Measurements from ENCODE around the gene MEIOSIN. TPM values are rescaled to one million over a fixed set of nuclear protein-coding genes. Genes with fewer than 3 reads are reported as not detected.

Gene MEIOSIN
- total RNA-seq, 1 donor from 2014 or later = not detected

DNA sequence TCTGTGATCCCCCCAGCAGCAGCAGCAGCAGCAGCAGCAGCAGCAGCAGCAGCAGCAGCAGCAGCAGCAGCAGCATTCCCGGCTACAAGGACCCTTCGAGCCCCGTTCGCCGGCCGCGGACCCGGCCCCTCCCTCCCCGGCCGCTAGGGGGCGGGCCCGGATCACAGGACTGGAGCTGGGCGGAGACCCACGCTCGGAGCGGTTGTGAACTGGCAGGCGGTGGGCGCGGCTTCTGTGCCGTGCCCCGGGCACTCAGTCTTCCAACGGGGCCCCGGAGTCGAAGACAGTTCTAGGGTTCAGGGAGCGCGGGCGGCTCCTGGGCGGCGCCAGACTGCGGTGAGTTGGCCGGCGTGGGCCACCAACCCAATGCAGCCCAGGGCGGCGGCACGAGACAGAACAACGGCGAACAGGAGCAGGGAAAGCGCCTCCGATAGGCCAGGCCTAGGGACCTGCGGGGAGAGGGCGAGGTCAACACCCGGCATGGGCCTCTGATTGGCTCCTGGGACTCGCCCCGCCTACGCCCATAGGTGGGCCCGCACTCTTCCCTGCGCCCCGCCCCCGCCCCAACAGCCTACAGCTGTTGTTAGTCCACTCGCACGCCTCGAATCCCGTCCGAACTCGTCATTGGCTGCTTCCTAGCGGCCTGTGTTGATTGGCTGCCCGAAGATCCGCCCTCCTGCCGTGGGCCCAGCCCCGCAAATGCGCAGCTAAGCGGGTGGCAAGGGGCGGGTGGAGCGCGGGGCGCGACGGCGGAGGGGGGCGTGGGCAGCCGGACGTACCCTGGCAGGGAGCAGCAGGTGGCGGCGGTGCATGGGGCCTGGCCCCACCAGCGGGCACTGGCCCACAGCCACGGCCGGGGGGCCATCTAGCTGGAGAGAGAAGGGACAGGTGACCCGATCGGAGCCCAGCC lies 37.2 kb downstream of the MEIOSIN start:
- H3K9me3 Mint-ChIP-seq (ENCODE audit: low read depth) = no peaks in the 10 kb centered on the region
- peak overlapping the region; percentile 97 for H3K4me3 Mint-ChIP-seq (ENCODE audit: low read depth)
- peak; percentile 93 for DNase-seq (ENCODE audit: low spot score, unreplicated experiment)
- TF ChIP-seq, protein P1, sequence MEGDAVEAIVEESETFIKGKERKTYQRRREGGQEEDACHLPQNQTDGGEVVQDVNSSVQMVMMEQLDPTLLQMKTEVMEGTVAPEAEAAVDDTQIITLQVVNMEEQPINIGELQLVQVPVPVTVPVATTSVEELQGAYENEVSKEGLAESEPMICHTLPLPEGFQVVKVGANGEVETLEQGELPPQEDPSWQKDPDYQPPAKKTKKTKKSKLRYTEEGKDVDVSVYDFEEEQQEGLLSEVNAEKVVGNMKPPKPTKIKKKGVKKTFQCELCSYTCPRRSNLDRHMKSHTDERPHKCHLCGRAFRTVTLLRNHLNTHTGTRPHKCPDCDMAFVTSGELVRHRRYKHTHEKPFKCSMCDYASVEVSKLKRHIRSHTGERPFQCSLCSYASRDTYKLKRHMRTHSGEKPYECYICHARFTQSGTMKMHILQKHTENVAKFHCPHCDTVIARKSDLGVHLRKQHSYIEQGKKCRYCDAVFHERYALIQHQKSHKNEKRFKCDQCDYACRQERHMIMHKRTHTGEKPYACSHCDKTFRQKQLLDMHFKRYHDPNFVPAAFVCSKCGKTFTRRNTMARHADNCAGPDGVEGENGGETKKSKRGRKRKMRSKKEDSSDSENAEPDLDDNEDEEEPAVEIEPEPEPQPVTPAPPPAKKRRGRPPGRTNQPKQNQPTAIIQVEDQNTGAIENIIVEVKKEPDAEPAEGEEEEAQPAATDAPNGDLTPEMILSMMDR (IDR thresholded peaks at IDR 0.05; ENCODE audit: unreplicated experiment) = peak; percentile 94
- H3K4me1 Mint-ChIP-seq (ENCODE audit: low read depth) = peaks cover 18% of the 10 kb centered on the region
- peak overlapping the region; percentile 98 for H3K27ac Mint-ChIP-seq
- no peaks in the 10 kb centered on the region for H3K27me3 Mint-ChIP-seq
- peaks cover 14% of the 10 kb centered on the region for H3K36me3 Mint-ChIP-seq (ENCODE audit: insufficient read depth)

DNA sequence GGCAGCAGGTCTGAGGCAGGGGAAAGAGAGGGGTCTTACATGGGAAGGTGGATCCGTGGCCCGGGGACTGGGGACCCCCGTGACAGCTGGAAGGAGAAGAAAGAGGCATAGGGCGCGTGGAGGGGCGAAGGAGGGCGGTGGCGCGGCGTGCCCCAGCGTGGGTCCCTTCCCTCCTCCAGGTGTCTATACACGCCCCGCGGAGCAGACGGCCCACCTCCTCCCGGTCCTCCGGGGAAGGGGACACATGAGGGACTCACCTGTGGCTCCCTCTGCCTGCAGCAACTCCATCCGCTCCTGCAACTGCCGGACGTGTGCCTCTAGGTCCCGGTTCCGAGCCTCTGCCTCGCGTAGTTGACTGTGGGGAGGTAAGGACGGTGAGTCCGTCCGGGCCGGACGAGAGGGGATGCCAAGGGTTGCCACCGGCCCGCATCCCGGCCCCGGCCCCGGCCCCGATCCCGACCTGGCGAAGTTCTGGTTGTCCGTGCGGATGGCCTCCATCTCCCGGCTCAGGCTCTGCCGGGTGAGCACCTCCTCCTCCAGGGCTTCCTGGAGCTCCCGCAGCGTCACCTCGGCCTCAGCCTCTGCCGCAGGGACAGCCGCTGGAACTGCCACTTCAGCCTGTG lies 38.2 kb downstream of the MEIOSIN start:
- H3K4me3 Mint-ChIP-seq (ENCODE audit: low read depth) = peak overlapping the region; percentile 41
- no peaks in the 10 kb centered on the region for H3K27me3 Mint-ChIP-seq
- H3K9me3 Mint-ChIP-seq (ENCODE audit: low read depth) = no peaks in the 10 kb centered on the region
- H3K4me1 Mint-ChIP-seq (ENCODE audit: low read depth) = peaks cover 16% of the 10 kb centered on the region
- DNase-seq (ENCODE audit: low spot score, unreplicated experiment) = no peak
- peak overlapping the region; percentile 31 for H3K27ac Mint-ChIP-seq
- TF ChIP-seq, protein P1 (IDR thresholded peaks at IDR 0.05; ENCODE audit: unreplicated experiment) = no peak
- peaks cover 14% of the 10 kb centered on the region for H3K36me3 Mint-ChIP-seq (ENCODE audit: insufficient read depth)

DNA sequence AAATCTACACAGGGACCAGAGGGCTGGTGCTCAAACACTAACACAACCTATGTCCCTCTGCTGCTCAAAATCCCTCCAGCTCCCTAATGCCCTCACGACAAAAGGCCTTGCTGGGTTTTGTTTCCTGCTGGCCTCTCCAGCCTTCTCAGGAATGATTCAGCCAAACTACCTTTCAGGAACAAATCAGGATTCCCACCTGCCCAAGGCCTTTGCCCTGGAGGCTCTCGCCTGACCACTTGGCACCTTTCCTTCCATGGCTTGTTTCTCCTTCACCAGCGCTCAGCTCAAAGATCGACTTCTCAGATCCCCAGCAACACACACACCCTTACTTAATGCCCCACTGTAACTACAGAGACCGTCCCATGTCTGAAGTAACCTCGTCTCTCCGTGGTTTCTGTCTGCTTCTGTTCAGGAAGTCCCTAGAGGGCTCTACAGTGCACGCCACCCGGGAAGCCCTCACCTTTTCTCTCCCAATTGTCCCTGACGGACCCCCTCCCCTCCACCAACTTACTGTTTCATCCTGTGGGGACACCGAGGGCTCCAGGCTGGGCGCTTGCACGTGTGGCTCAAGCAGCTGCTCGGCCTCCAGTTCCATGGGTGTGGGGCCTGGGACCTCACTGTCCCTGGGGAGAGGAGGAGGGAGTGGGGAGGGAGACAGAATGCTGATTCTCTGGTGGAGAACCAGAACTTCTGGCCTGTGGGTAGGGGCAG lies 39.0 kb downstream of the MEIOSIN start:
- no peaks in the 10 kb centered on the region for H3K9me3 Mint-ChIP-seq (ENCODE audit: low read depth)
- DNase-seq (ENCODE audit: low spot score, unreplicated experiment) = no peak
- H3K36me3 Mint-ChIP-seq (ENCODE audit: insufficient read depth) = peaks cover 20% of the 10 kb centered on the region
- TF ChIP-seq, protein P1 (IDR thresholded peaks at IDR 0.05; ENCODE audit: unreplicated experiment) = no peak
- H3K4me1 Mint-ChIP-seq (ENCODE audit: low read depth) = peaks cover 13% of the 10 kb centered on the region
- H3K4me3 Mint-ChIP-seq (ENCODE audit: low read depth) = peak overlapping the region; percentile 37
- peak overlapping the region; percentile 84 for H3K27ac Mint-ChIP-seq
- no peaks in the 10 kb centered on the region for H3K27me3 Mint-ChIP-seq

DNA sequence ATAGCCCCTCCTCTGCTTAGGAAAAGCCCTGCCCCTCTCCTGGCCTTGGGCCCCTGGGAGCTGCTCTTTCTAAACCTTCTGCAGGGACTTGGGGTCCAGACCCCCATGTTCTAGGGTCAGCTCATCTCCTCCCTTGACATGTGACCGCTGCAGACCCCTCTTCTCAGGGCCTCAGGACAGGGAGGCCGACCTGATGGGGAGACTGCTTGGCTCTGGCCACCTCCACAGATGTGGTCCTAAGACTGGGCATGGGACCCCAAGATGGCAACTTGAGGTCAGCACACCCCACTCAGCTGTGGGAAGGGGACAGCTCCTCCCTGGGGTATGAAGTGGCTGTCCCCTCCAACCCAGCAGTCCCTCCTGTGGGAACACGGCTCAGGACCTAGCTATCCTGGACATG lies 39.7 kb downstream of the MEIOSIN start:
- Mint-ChIP-seq H3K36me3 (ENCODE audit: insufficient read depth) (peaks cover 21% of the 10 kb centered on the region), H3K4me3 (ENCODE audit: low read depth) (no peak overlapping the region), H3K4me1 (ENCODE audit: low read depth) (peaks cover 13% of the 10 kb centered on the region), H3K27me3 (no peaks in the 10 kb centered on the region), H3K27ac (peak overlapping the region; percentile 73), H3K9me3 (ENCODE audit: low read depth) (no peaks in the 10 kb centered on the region)
- TF ChIP-seq, protein P1 (IDR thresholded peaks at IDR 0.05; ENCODE audit: unreplicated experiment) = no peak
- no peak for DNase-seq (ENCODE audit: low spot score, unreplicated experiment)

DNA sequence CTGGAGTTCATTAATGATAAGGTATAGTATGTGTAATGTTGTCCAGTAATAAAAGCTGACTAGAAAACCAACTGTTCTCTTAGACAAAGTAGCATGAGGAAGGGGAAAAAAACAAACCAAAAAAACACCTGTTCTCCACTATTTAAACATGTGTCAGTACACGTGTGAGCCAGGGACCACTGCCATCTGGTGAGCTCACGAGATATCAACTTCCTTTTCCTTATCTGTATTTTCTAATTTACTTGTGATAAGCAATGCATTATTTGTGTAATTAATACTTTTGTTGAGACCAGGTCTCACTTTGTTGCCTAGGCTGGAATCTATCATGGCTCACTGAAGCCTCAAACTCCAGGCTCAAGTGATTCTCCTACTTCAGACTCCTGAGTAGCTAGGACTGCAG lies 40.1 kb downstream of the MEIOSIN start:
- Mint-ChIP-seq H3K9me3 (ENCODE audit: low read depth) (no peaks in the 10 kb centered on the region), H3K4me1 (ENCODE audit: low read depth) (peaks cover 13% of the 10 kb centered on the region), H3K4me3 (ENCODE audit: low read depth) (no peak overlapping the region), H3K27ac (peak overlapping the region; percentile 73), H3K36me3 (ENCODE audit: insufficient read depth) (peaks cover 23% of the 10 kb centered on the region), H3K27me3 (no peaks in the 10 kb centered on the region)
- TF ChIP-seq, protein P1 (IDR thresholded peaks at IDR 0.05; ENCODE audit: unreplicated experiment) = no peak
- no peak for DNase-seq (ENCODE audit: low spot score, unreplicated experiment)
